Upper lobe of left lung (tissue), 6 donors: ENCODE measurements around the gene MIEF1. TPM values are rescaled to one million over a fixed set of nuclear protein-coding genes. Genes with fewer than 3 reads are reported as not detected.
"Not testable (repeated sequence)": the region's sequence is repeated elsewhere in the genome, so short reads cannot be mapped to it uniquely, and the experiment has no call there.

ENCODE experiments used
- ATAC-seq, 2 donors: fragments of 200-7000 bp; cut with Tn5 transposase; one replicate each; pipeline ENCODE4 v1.9.1; 2022; ENCODE audit warnings: mild to moderate bottlenecking in 2 of 2, moderate library complexity in 2 of 2; ENCODE audit not compliant: low FRiP score in 2 of 2
- DNase-seq, 2 donors: peaks; one replicate each; pipeline ENCODE4 v3.0.0-alpha.2; 2019 to 2020
- H3K27ac ChIP-seq, 4 donors: fragments of 200-600 bp; sonication (generic); one replicate each; pipeline ENCODE4 v1.5.1; 2016 to 2019
- H3K27me3 ChIP-seq, 4 donors: fragments of 200-600 bp; sonication (generic); one replicate each; pipeline ENCODE4 v1.5.1; 2017 to 2019
- H3K36me3 ChIP-seq, 4 donors: fragments of 200-600 bp; sonication (generic); one replicate each; pipeline ENCODE4 v1.5.1; 2016 to 2019
- H3K4me1 ChIP-seq, 4 donors: fragments of 200-600 bp; sonication (generic); one replicate each; pipeline ENCODE4 v1.5.1; 2018 to 2019
- H3K4me3 ChIP-seq, 4 donors: fragments of 200-600 bp; sonication (generic); one replicate each; pipeline ENCODE4 v1.5.1; 2017 to 2019; ENCODE audit warnings: mild to moderate bottlenecking in 2 of 4, moderate library complexity in 1 of 4
- H3K9me3 ChIP-seq, 4 donors: fragments of 200-600 bp; sonication (generic); one replicate each; pipeline ENCODE4 v1.5.1; 2018 to 2019
- CTCF ChIP-seq, 6 experiments: fragments of 450-650 bp in 4 of 6; fragments of 200-600 bp in 2 of 6; sonication (generic) in 2 of 6; IDR thresholded peaks; one replicate each; pipeline ENCODE4 v1.5.1; 2016 to 2019; ENCODE audit warnings: antibody characterized with exemption in 6 of 6
- EP300 ChIP-seq, 4 donors: sonication (generic); formaldehyde crosslinking; IDR thresholded peaks; one replicate each; pipeline ENCODE4 v1.5.1; 2017; ENCODE audit warnings: antibody characterized with exemption in 4 of 4, control low read depth in 2 of 4
- POLR2A ChIP-seq, 4 donors: fragments of 450-650 bp; IDR thresholded peaks; one replicate each; pipeline ENCODE4 v1.5.1; 2016 to 2017; ENCODE audit warnings: antibody characterized with exemption in 4 of 4, mild to moderate bottlenecking in 2 of 4
- POLR2AphosphoS5 ChIP-seq, 2 donors: sonication (generic); formaldehyde crosslinking; IDR thresholded peaks; one replicate each; pipeline ENCODE4 v1.5.1; 2017; ENCODE audit warnings: antibody characterized with exemption in 2 of 2
- WGBS, 2 donors: methylation state at CpG; one replicate each; pipeline ENCODE4 v1.1.5; 2017 to 2018; 5-methylcytosine and 5-hydroxymethylcytosine counted together
- total RNA-seq, 6 donors: library from RNA; depleted of rRNA in 4 of 6; stranded (reverse); fragments of >200 nt in 4 of 6; gene quantifications; one replicate each; pipeline versions ENCODE4 v1.1.0 to v1.2.1, GENCODE V29; 2016 to 2021
- donor health status: DM: no; HTN: no; CAD: no; lungs with moderate emphysema.
- donor health status: DM: no; HTN: yes; CAD: no; lungs with severe emphysema.

Gene MIEF1
- total RNA-seq, 6 donors from 2014 or later: 10.5 to 35.3 (median 25.6) TPM

DNA sequence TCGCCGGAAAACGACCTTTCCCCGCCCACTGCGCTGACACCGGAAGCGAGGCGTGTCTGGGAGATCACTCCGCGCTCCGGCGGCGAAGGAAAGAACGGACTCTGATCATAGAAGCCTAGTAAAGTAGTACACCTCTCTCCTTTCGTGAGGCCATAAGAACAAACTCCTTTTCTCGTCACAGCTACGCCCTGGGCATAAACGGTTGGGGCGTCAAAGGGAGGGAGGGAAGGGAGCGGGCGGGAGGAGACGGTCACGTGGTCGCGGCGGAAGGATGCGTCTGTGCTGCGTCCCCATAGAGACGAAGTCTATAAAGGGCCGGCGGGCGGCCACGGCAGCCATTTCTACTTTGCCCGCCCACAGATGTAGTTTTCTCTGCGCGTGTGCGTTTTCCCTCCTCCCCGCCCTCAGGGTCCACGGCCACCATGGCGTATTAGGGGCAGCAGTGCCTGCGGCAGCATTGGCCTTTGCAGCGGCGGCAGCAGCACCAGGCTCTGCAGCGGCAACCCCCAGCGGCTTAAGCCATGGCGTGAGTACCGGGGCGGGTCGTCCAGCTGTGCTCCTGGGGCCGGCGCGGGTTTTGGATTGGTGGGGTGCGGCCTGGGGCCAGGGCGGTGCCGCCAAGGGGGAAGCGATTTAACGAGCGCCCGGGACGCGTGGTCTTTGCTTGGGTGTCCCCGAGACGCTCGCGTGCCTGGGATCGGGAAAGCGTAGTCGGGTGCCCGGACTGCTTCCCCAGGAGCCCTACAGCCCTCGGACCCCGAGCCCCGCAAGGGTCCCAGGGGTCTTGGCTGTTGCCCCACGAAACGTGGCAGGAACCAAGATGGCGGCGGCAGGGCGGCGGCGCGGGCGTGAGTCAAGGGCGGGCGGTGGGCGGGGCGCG, 18.4 kb downstream of the MIEF1 start, which contains the start of gene ATF4:
Gene ATF4 (plus strand): TSS at position 337 of the 880 bp plus-strand sequence. CDS start 884 bp downstream, outside the sequence.
- H3K27ac ChIP-seq: peak within 1 kb of the TSS; percentile 98 to 100 (median 99)
- H3K36me3 ChIP-seq: peaks cover 22 to 58% (median 37%) of the 10 kb centered on the region in 4 donors
- H3K27me3 ChIP-seq: no peaks in the 10 kb centered on the region
- peaks cover 45 to 53% (median 51%) of the 10 kb centered on the region in 4 donors for H3K4me1 ChIP-seq
- 0% methylated on average over 15 to 73 of the region's 86 CpGs for WGBS, 2 donors
- TF ChIP-seq POLR2AphosphoS5 (IDR thresholded peaks at IDR 0.05): peak; percentile 98 to 99
- peak; percentile 98 to 100 (median 99) for TF ChIP-seq POLR2A (IDR thresholded peaks at IDR 0.05)
- peak in 2 of 6 experiments; percentile 11 to 20 for TF ChIP-seq CTCF (IDR thresholded peaks at IDR 0.05)
- peak in 1 of 4 donors; percentile 58 for TF ChIP-seq EP300 (IDR thresholded peaks at IDR 0.05)
- DNase-seq: peak; percentile 82 to 97
- no peaks in the 10 kb centered on the region for H3K9me3 ChIP-seq
- peak within 1 kb of the TSS; percentile 76 to 98 (median 96) for H3K4me3 ChIP-seq
- ATAC-seq: peak; percentile 82 to 88

DNA sequence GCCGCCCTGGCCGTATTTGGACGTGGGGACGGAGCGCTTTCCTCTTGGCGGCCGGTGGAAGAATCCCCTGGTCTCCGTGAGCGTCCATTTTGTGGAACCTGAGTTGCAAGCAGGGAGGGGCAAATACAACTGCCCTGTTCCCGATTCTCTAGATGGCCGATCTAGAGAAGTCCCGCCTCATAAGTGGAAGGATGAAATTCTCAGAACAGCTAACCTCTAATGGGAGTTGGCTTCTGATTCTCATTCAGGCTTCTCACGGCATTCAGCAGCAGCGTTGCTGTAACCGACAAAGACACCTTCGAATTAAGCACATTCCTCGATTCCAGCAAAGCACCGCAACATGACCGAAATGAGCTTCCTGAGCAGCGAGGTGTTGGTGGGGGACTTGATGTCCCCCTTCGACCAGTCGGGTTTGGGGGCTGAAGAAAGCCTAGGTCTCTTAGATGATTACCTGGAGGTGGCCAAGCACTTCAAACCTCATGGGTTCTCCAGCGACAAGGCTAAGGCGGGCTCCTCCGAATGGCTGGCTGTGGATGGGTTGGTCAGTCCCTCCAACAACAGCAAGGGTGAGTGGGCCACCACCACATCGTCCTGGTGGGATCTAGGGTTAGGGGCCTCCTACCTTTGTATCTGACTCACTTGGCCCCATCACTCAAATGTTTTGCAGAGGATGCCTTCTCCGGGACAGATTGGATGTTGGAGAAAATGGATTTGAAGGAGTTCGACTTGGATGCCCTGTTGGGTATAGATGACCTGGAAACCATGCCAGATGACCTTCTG, 19.2 kb downstream of the MIEF1 start:
- DNase-seq: peak in 1 of 2 donors; percentile 88
- Histone ChIP-seq H3K4me3 (peak overlapping the region; percentile 76 to 98 (median 96)), H3K4me1 (peaks cover 45 to 60% (median 56%) of the 10 kb centered on the region in 4 donors), H3K27ac (peak overlapping the region; percentile 98 to 100 (median 99)), H3K36me3 (peaks cover 19 to 51% (median 34%) of the 10 kb centered on the region in 4 donors)
- not testable (repeated sequence) for H3K9me3 ChIP-seq, ATAC-seq, H3K27me3 ChIP-seq
- 0 to 3% methylated on average over 1 to 28 of the region's 28 CpGs for WGBS, 2 donors

GRCh38 chr22:39522091-39522490, 20.0 kb downstream of the MIEF1 start:
- not testable (repeated sequence) for DNase-seq, H3K27me3 ChIP-seq, H3K9me3 ChIP-seq, ATAC-seq
- Histone ChIP-seq H3K36me3 (peaks cover 19 to 44% (median 34%) of the 10 kb centered on the region in 4 donors), H3K27ac (peak overlapping the region; percentile 98 to 100 (median 99)), H3K4me1 (peaks cover 50 to 66% (median 58%) of the 10 kb centered on the region in 4 donors), H3K4me3 (peak overlapping the region; percentile 76 to 98 (median 96))
- 21 to 25% methylated on average over 5 of the region's 5 CpGs for WGBS, 2 donors

DNA sequence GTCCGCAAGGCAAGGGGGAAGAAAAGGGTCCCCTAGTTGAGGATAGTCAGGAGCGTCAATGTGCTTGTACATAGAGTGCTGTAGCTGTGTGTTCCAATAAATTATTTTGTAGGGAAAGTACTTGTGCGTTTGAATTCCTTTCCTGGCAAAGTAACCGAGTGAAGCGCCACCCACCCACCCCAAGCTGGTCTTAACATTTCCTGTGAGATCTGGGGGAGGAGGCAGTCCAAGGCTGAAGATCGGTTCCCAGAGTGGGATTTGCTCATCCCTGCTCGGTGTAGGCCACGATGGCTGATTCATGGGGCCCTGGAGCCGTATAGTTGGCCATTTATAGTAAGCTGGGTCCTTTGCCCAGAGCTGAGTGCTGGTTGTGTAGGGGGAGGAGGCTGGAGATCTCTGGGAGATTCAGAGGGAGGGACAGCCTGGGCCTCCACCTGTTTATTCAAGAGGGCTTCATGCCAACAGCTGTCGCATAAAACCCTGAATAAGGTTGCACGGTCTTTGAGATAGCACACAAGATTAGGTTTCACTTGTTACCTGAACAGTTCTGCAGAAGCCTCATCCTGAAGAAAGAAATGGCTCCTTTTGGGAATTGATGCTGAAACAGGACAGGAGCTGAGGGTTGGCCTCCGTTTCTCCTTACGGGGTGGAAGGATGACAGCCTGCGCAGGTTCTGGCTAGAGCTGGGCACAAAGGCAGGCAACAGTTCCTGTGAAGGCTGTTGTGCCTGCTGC, 20.6 kb downstream of the MIEF1 start:
- peaks cover 19 to 44% (median 34%) of the 10 kb centered on the region in 4 donors for H3K36me3 ChIP-seq
- TF ChIP-seq POLR2AphosphoS5 (IDR thresholded peaks at IDR 0.05): peak in 1 of 2 donors; percentile 4
- no peak for TF ChIP-seq EP300 (IDR thresholded peaks at IDR 0.05)
- TF ChIP-seq CTCF (IDR thresholded peaks at IDR 0.05): no peak
- TF ChIP-seq POLR2A (IDR thresholded peaks at IDR 0.05): peak in 1 of 4 donors; percentile 33
- H3K4me3 ChIP-seq: peak overlapping the region; percentile 36 to 98 (median 87)
- no peak for ATAC-seq
- peak overlapping the region; percentile 6 to 100 (median 98) for H3K27ac ChIP-seq
- no peak for DNase-seq
- peaks cover 55 to 72% (median 63%) of the 10 kb centered on the region in 4 donors for H3K4me1 ChIP-seq
- WGBS, 2 donors: 23% methylated on average over 9 to 14 of the region's 14 CpGs
- H3K9me3 ChIP-seq: no peaks in the 10 kb centered on the region
- H3K27me3 ChIP-seq: no peaks in the 10 kb centered on the region

- DNase-seq: no peak
- ATAC-seq: no peak
- Histone ChIP-seq H3K27me3 (no peaks in the 10 kb centered on the region), H3K4me1 (peaks cover 60 to 77% (median 69%) of the 10 kb centered on the region in 4 donors), H3K27ac (peak overlapping the region in 2 of 4 donors; percentile 49 to 57), H3K36me3 (peaks cover 22 to 54% (median 43%) of the 10 kb centered on the region in 4 donors), H3K9me3 (no peaks in the 10 kb centered on the region), H3K4me3 (peak overlapping the region in 1 of 4 donors; percentile 98)
- WGBS, 2 donors: 70 to 93% methylated on average over 10 to 11 of the region's 13 CpGs
- TF ChIP-seq CTCF (IDR thresholded peaks at IDR 0.05): no peak
- TF ChIP-seq POLR2A (IDR thresholded peaks at IDR 0.05): no peak
- no peak for TF ChIP-seq EP300 (IDR thresholded peaks at IDR 0.05)
- TF ChIP-seq POLR2AphosphoS5 (IDR thresholded peaks at IDR 0.05): no peak
Measured at GRCh38 chr22:39524089-39524752, 22.1 kb downstream of the MIEF1 start.
